PC-9 (cell line): Measurements from ENCODE around the gene LENG1. TPM values are rescaled to one million over a fixed set of nuclear protein-coding genes. Genes with fewer than 3 reads are reported as not detected.

Experiments
- BruUV-seq: library from RNA; stranded (reverse); fragments of 400-500 nt; replicated peaks from 2 replicates; lab custom pipeline; 2021; lab: Mats Ljungman, UMichigan
- CTCF ChIA-PET: fragments of 300-600 bp; sonication (Branson Sonifier 250); formaldehyde crosslinking; loops from one replicate; lab custom pipeline; 2022; ENCODE audit warnings: antibody characterized with exemption; lab: Charles Lee
- POLR2A ChIA-PET: fragments of 300-600 bp; sonication (Branson Sonifier 250); formaldehyde crosslinking; loops from one replicate; lab custom pipeline; 2022; ENCODE audit warnings: antibody characterized with exemption; ENCODE audit not compliant: unreplicated experiment; lab: Charles Lee
- DNase-seq, 2 experiments: peaks; one replicate each; pipeline versions ENCODE4 v3.0.0 to v3.0.0-alpha.2; 2015 to 2022; ENCODE audit warnings: mixed read lengths in 1 of 2
- H2AFZ ChIP-seq: fragments of 200-600 bp; sonication (generic); 2 replicates; pipeline ENCODE4 v1.8.1; 2017; ENCODE audit warnings: antibody characterized with exemption
- H3F3A ChIP-seq: fragments of 200-600 bp; sonication (generic); 2 replicates; pipeline ENCODE4 v1.8.1; 2017; ENCODE audit warnings: antibody characterized with exemption, mild to moderate bottlenecking, low read depth; ENCODE audit not compliant: insufficient read depth
- H3K27ac ChIP-seq: fragments of 200-600 bp; sonication (generic); 2 replicates; pipeline ENCODE4 v1.6.1; 2016; ENCODE audit warnings: mixed run types
- H3K27me3 ChIP-seq: fragments of 200-600 bp; sonication (generic); 2 replicates; pipeline ENCODE4 v1.6.1; 2016; ENCODE audit warnings: low read depth, mixed run types; ENCODE audit not compliant: insufficient read depth
- H3K36me3 ChIP-seq: fragments of 200-600 bp; sonication (generic); 2 replicates; pipeline ENCODE4 v1.6.1; 2016; ENCODE audit warnings: low read depth, mixed run types
- H3K4me1 ChIP-seq: fragments of 200-600 bp; sonication (generic); replicated peaks from 2 replicates; pipeline ENCODE4 v1.6.1; 2016; ENCODE audit warnings: mixed run types; ENCODE audit not compliant: insufficient read depth
- H3K4me2 ChIP-seq: fragments of 200-600 bp; sonication (generic); 2 replicates; pipeline ENCODE4 v1.6.1; 2017; ENCODE audit warnings: mixed run types
- H3K4me3 ChIP-seq: fragments of 200-600 bp; sonication (generic); 2 replicates; pipeline ENCODE4 v1.6.1; 2016; ENCODE audit warnings: mixed run types
- H3K79me2 ChIP-seq: fragments of 200-600 bp; sonication (generic); 2 replicates; pipeline ENCODE4 v1.6.1; 2017; ENCODE audit warnings: low read depth, mixed run types
- H3K9me2 ChIP-seq: fragments of 200-600 bp; sonication (generic); 2 replicates; pipeline ENCODE4 v1.8.1; 2017; ENCODE audit warnings: mild to moderate bottlenecking; ENCODE audit not compliant: insufficient read depth
- H3K9me3 ChIP-seq: fragments of 200-600 bp; sonication (generic); 2 replicates; pipeline ENCODE4 v1.8.1; 2016; ENCODE audit warnings: low read depth; ENCODE audit not compliant: insufficient read depth
- H4K20me1 ChIP-seq: fragments of 200-600 bp; sonication (generic); 2 replicates; pipeline ENCODE4 v1.8.1; 2017; ENCODE audit not compliant: insufficient read depth
- CTCF ChIP-seq: fragments of 200-600 bp; sonication (generic); conservative IDR thresholded peaks from 2 replicates; pipeline ENCODE4 v1.6.1; 2017; ENCODE audit warnings: mixed run types, antibody characterized with exemption, mild to moderate bottlenecking, moderate library complexity
- EZH2 ChIP-seq: fragments of 200-600 bp; sonication (generic); IDR thresholded peaks from 2 replicates; pipeline ENCODE4 v1.8.0; 2017; ENCODE audit warnings: antibody characterized with exemption, low read depth
- intact Hi-C: fragments of 100-400 bp; cut with micrococcal nuclease; formaldehyde crosslinking; loops from one replicate; pipeline ENCODE4 v1.10.0; 2022; ENCODE audit not compliant: unreplicated experiment
- total RNA-seq: library from RNA; stranded (reverse); gene quantifications from 2 replicates; pipeline ENCODE4 v1.2.3, GENCODE V29; 2021

The LENG1 gene
- total RNA-seq, 1 experiment from 2014 or later: 6.7 TPM

GRCh38 chr19:54115109-54116063, 44.1 kb downstream of the LENG1 start, which contains the start of the genes PRPF31 and TFPT:
Gene PRPF31, plus strand, starts transcription at chr19:54115754. Its CDS starts 2,525 bp downstream, at chr19:54118279.
Gene TFPT, minus strand, starts transcription at chr19:54115657. Its CDS starts 388 bp downstream, at chr19:54115269.
- ChIA-PET POLR2A (interaction anchor here (0.6 to 1.4 kb wide), 4 partner anchors 11 to 563 kb away, joined by 3 to 32 read pairs (median 8); partner anchors contain the start of genes CNOT3 and LENG1), CTCF (no interaction called here)
- peaks cover 10% of the 10 kb centered on the region for H4K20me1 ChIP-seq
- intact Hi-C loops: loop anchor here (1.0 kb wide), 1 partner anchor 13 kb away; the partner anchor contains the start of gene NDUFA3
- H3K79me2 ChIP-seq: peaks cover 37% of the 10 kb centered on the region
- DNase-seq: peak; percentile 94 to 95
- TSS peak; percentile 70 for BruUV-seq
- H3K9me2 ChIP-seq: no peaks in the 10 kb centered on the region
- H3F3A ChIP-seq: peaks cover 11% of the 10 kb centered on the region; the same call in 1 of the 2 replicates
- peak within 1 kb of the TSS; percentile 63 for H3K27ac ChIP-seq
- TF ChIP-seq CTCF (no peak), EZH2 (no peak)
- H3K9me3 ChIP-seq: no peaks in the 10 kb centered on the region
- H3K4me3 ChIP-seq: peak within 1 kb of the TSS; percentile 78
- peak within 1 kb of the TSS; percentile 92 for H3K4me2 ChIP-seq
- H2AFZ ChIP-seq: peak within 1 kb of the TSS; percentile 91
- H3K27me3 ChIP-seq: no peaks in the 10 kb centered on the region
- H3K4me1 ChIP-seq: peaks cover 14% of the 10 kb centered on the region
- H3K36me3 ChIP-seq: no peaks in the 10 kb centered on the region

GRCh38 chr19:54114340-54115108, 45.0 kb downstream of the LENG1 start:
- peak overlapping the region; percentile 91; the same call in 1 of the 2 replicates for H2AFZ ChIP-seq
- no peaks in the 10 kb centered on the region for H3K27me3 ChIP-seq
- intact Hi-C loops: loop anchor here (1.0 kb wide), 1 partner anchor 12 kb away; the partner anchor contains the start of gene NDUFA3
- BruUV-seq: no TSS peak
- no peaks in the 10 kb centered on the region for H3K36me3 ChIP-seq
- peaks cover 14% of the 10 kb centered on the region for H3K4me1 ChIP-seq
- H4K20me1 ChIP-seq: peaks cover 7% of the 10 kb centered on the region
- H3K79me2 ChIP-seq: peaks cover 37% of the 10 kb centered on the region
- ChIA-PET CTCF (interaction anchor here (0.5 kb wide), 1 partner anchor 290 kb away, joined by 4 read pairs; no protein-coding TSS in a partner anchor), POLR2A (interaction anchor here (0.5 to 1.4 kb wide), 3 partner anchors 23 to 79 kb away, joined by 4 to 13 read pairs (median 4); partner anchors contain the start of genes CNOT3 and LENG1)
- H3K27ac ChIP-seq: no peak overlapping the region
- no peaks in the 10 kb centered on the region for H3K9me2 ChIP-seq
- peak overlapping the region; percentile 78 for H3K4me3 ChIP-seq
- H3K4me2 ChIP-seq: peak overlapping the region; percentile 92
- no peak for TF ChIP-seq EZH2
- no peak for TF ChIP-seq CTCF
- H3K9me3 ChIP-seq: no peaks in the 10 kb centered on the region
- DNase-seq: no peak
- peaks cover 11% of the 10 kb centered on the region; the same call in 1 of the 2 replicates for H3F3A ChIP-seq
